ENCODE measurements around the gene ICA1.

Gene ICA1

GRCh38 chr7:8189625-8190024 lies 72.3 kb downstream of the ICA1 start:
- no peak overlapping the region for H3K4me3 ChIP-seq (replicated peaks; ENCODE audit: low read depth, low read length)
- no peak for TF ChIP-seq CTCF (IDR thresholded peaks at IDR 0.05; ENCODE audit: low read depth, low read length, missing control alignments)
- no peak for DNase-seq (ENCODE audit: extremely low read depth, low read depth)

GRCh38 chr7:8185926-8186683 lies 75.9 kb downstream of the ICA1 start:
- H3K4me3 ChIP-seq (replicated peaks; ENCODE audit: low read depth, low read length): no peak overlapping the region
- TF ChIP-seq CTCF (IDR thresholded peaks at IDR 0.05; ENCODE audit: low read depth, low read length, missing control alignments): no peak
- DNase-seq (ENCODE audit: extremely low read depth, low read depth): no peak

- H3K4me3 ChIP-seq (replicated peaks; ENCODE audit: low read depth, low read length): no peak overlapping the region
- no peak for DNase-seq (ENCODE audit: extremely low read depth, low read depth)
- TF ChIP-seq CTCF (IDR thresholded peaks at IDR 0.05; ENCODE audit: low read depth, low read length, missing control alignments): no peak
Observed at GRCh38 chr7:8184221-8184620, 77.7 kb downstream of the ICA1 start.

GRCh38 chr7:8179486-8179885 lies 82.5 kb downstream of the ICA1 start:
- no peak for DNase-seq (ENCODE audit: extremely low read depth, low read depth)

GRCh38 chr7:8178353-8178752 lies 83.6 kb downstream of the ICA1 start:
- H3K4me3 ChIP-seq (replicated peaks; ENCODE audit: low read depth, low read length): no peak overlapping the region
- no peak for DNase-seq (ENCODE audit: extremely low read depth, low read depth)
- TF ChIP-seq CTCF (IDR thresholded peaks at IDR 0.05; ENCODE audit: low read depth, low read length, missing control alignments): no peak

More at GRCh38 chr7:8179486-8179885, 82.5 kb downstream of the ICA1 start:
- TF ChIP-seq CTCF (IDR thresholded peaks at IDR 0.05; ENCODE audit: low read depth, low read length, missing control alignments): no peak
- no peak overlapping the region for H3K4me3 ChIP-seq (replicated peaks; ENCODE audit: low read depth, low read length)

- DNase-seq (ENCODE audit: extremely low read depth, low read depth): no peak
- H3K4me3 ChIP-seq (replicated peaks; ENCODE audit: low read depth, low read length): no peak overlapping the region
- no peak for TF ChIP-seq CTCF (IDR thresholded peaks at IDR 0.05; ENCODE audit: low read depth, low read length, missing control alignments)
Observed at GRCh38 chr7:8177109-8177933, 84.6 kb downstream of the ICA1 start.

Measured in HFF-Myc (cell line).